SK-N-SH (cell line): Measurements from ENCODE around the gene NSF. TPM values are rescaled to one million over a fixed set of nuclear protein-coding genes. Genes with fewer than 3 reads are reported as not detected.
"Not testable (repeated sequence)": the region's sequence is repeated elsewhere in the genome, so short reads cannot be mapped to it uniquely, and the experiment has no call there.

Source experiments
- CTCF ChIA-PET: fragments of 300-600, 350-600 bp; formaldehyde crosslinking; extraction: SDS; loops from one replicate; lab custom pipeline; 2021; lab: Yijun Ruan, JAX
- POLR2A ChIA-PET: fragments of 350-600 bp; sonication (Branson Sonifier 250); formaldehyde crosslinking; extraction: SDS; loops from one replicate; lab custom pipeline; 2020; ENCODE audit warnings: antibody characterized with exemption, inconsistent platforms; lab: Yijun Ruan, JAX
- DNase-seq: peaks from one replicate; pipeline ENCODE4 v3.0.0; 2012
- H2AFZ ChIP-seq: fragments of 200-600 bp; sonication (generic); 2 replicates; pipeline ENCODE4 v1.8.1; 2016; ENCODE audit warnings: antibody characterized with exemption, mild to moderate bottlenecking, low read depth
- H3F3A ChIP-seq: fragments of 200-600 bp; sonication (generic); replicated peaks from 2 replicates; pipeline ENCODE3; 2016; ENCODE audit warnings: antibody characterized with exemption, mild to moderate bottlenecking; ENCODE audit not compliant: insufficient read depth
- H3K27ac ChIP-seq, 2 experiments: fragments of 200-500 bp in 1 of 2; fragments of 200-600 bp in 1 of 2; sonication (Bioruptor generic) in 1 of 2; sonication (generic), shearing (Covaris generic) in 1 of 2; 2 replicates each; pipeline versions ENCODE4 v1.5.1 to v1.6.1; 2014 to 2016; ENCODE audit warnings: low read depth in 2 of 2, inconsistent platforms in 1 of 2, low read length in 1 of 2, mild to moderate bottlenecking in 1 of 2, mixed read lengths in 1 of 2
- H3K27me3 ChIP-seq: fragments of 200-600 bp; sonication (generic), shearing (Covaris generic); 2 replicates; pipeline ENCODE4 v1.6.1; 2016; ENCODE audit warnings: mixed run types; ENCODE audit not compliant: insufficient read depth
- H3K36me3 ChIP-seq, 2 experiments: fragments of 200-500 bp in 1 of 2; fragments of 200-600 bp in 1 of 2; sonication (Bioruptor generic) in 1 of 2; sonication (generic) in 1 of 2; replicated peaks in 1 of 2; 2 replicates each; pipeline versions ENCODE3 to v1.5.1; 2014 to 2016; ENCODE audit warnings: low read length in 1 of 2, mild to moderate bottlenecking in 1 of 2; ENCODE audit not compliant: insufficient read depth in 2 of 2, control insufficient read depth in 1 of 2
- H3K4me1 ChIP-seq, 2 experiments: fragments of 200-500 bp in 1 of 2; fragments of 200-600 bp in 1 of 2; sonication (Bioruptor generic) in 1 of 2; sonication (generic), shearing (Covaris generic) in 1 of 2; 2 replicates each; pipeline versions ENCODE4 v1.5.1 to v1.6.1; 2014 to 2016; ENCODE audit warnings: low read depth in 1 of 2, low read length in 1 of 2, mixed run types in 1 of 2; ENCODE audit not compliant: insufficient read depth in 2 of 2, control insufficient read depth in 1 of 2
- H3K4me2 ChIP-seq: fragments of 200-600 bp; sonication (generic), shearing (Covaris generic); 2 replicates; pipeline ENCODE4 v1.6.1; 2017; ENCODE audit warnings: mixed run types
- H3K4me3 ChIP-seq, 2 experiments: fragments of 200-500 bp in 1 of 2; fragments of 200-600 bp in 1 of 2; sonication (Bioruptor generic) in 1 of 2; sonication (generic), shearing (Covaris generic) in 1 of 2; 2 replicates each; pipeline versions ENCODE4 v1.5.1 to v1.8.1; 2014 to 2016; ENCODE audit warnings: low read depth in 2 of 2, inconsistent platforms in 1 of 2, low read length in 1 of 2, mild to moderate bottlenecking in 1 of 2, mixed read lengths in 1 of 2, moderate library complexity in 1 of 2
- H3K79me2 ChIP-seq: fragments of 200-600 bp; sonication (generic); 2 replicates; pipeline ENCODE4 v1.8.1; 2017; ENCODE audit warnings: mild to moderate bottlenecking; ENCODE audit not compliant: insufficient read depth
- H3K9ac ChIP-seq: fragments of 200-600 bp; sonication (generic); 2 replicates; pipeline ENCODE4 v1.6.1; 2017; ENCODE audit warnings: mixed run types
- H3K9me2 ChIP-seq: fragments of 200-600 bp; sonication (generic); 2 replicates; pipeline ENCODE4 v1.6.1; 2017; ENCODE audit warnings: mixed run types
- H3K9me3 ChIP-seq: fragments of 200-600 bp; sonication (generic); 2 replicates; pipeline ENCODE4 v1.6.1; 2017; ENCODE audit warnings: mixed run types, mild to moderate bottlenecking, moderate library complexity
- H4K20me1 ChIP-seq: fragments of 200-600 bp; sonication (generic); 2 replicates; pipeline ENCODE4 v1.6.1; 2017; ENCODE audit warnings: mild to moderate bottlenecking, mixed run types; ENCODE audit not compliant: insufficient read depth
- WGBS: methylation state at CpG from one replicate; pipeline ENCODE4 v1.1.6; 2017; ENCODE audit warnings: low lambda C conversion rate; 5-methylcytosine and 5-hydroxymethylcytosine counted together
- polyA plus RNA-seq, 3 experiments: library from polyadenylated mRNA; depleted of rRNA; stranded (reverse); fragments of >200 nt; gene quantifications; 2 replicates each; pipeline ENCODE4 v1.2.3, GENCODE V29; 2012

NSF gene
- polyA plus RNA-seq, 1 of the 3 experiments (the other 2 are of a cell fraction), result 31.4 TPM

DNA sequence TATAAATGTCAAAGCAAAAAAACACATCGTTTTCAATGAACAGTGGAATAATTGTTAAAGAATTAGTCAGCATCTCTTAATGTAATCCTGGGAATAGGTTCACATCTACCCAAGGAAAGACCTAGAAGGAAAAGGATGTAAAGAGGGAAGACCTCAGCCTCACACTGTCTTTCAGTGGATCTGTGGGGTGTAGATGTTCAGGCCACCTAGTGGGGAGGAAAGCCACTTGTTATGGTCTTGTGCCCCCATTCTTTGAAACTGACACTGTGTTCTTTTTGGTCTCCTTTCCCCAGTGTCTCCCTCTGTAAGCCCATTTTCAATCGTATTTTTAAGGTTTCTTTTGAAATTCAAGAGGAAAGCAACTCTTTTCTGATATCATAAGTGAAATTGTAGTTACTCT lies 56.8 kb downstream of the NSF start:
- WGBS, result no CpG with 5 or more reads among the region's 2 CpGs
- H3K9me3 ChIP-seq, POLR2A ChIA-PET, H3F3A ChIP-seq, H3K4me2 ChIP-seq, DNase-seq, H4K20me1 ChIP-seq, H3K4me3 ChIP-seq, H3K9me2 ChIP-seq, H3K4me1 ChIP-seq, H2AFZ ChIP-seq, H3K27ac ChIP-seq, H3K79me2 ChIP-seq, H3K9ac ChIP-seq, H3K27me3 ChIP-seq, CTCF ChIA-PET, H3K36me3 ChIP-seq: not testable (repeated sequence)

DNA sequence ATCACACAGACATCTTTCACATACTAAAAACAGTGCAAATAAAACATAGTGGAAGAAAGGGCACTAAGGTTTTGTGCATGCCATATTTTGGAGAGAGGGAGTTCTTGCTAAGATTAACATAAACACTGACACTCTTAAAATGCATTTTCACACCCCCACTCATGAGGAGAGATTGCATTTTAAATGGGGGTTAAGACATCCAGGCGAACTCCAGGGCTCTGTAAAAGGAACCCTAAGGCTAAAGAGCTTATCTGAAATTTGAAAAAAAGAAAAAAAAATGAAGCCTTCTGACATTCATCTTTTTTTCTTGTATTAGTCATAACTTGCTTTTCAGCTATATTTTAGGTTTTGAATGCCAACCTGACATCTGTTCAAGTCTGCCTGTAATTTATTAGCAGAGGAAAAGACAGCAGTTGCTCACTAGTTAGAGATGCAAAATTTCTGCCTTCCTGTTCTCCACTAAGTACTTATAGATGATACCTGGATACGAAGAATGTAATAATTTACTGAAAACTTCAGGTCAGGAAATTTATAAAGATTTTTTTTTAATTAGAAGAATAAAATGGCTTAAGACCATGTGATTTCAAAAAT lies 57.3 kb downstream of the NSF start:
- no CpG with 5 or more reads among the region's 2 CpGs for WGBS

DNA sequence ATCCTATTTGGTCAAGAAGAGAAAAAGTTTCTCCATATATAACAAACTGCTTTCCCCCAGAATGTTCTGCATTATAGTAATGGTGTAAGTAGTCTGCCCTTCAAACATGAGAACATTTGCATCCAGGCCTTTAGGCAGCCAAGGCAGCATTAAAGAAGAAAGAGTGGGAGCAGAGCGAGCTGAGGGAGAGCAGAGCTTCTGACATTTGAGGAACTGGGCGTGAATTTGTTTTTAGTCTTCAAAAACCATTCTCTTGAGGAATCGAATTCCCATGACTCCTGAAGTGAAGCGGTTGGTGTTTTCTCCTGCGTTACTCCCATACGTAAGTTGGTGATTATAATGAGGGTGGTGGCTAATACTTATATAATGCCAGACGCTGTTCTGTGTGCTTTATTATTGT lies 58.8 kb downstream of the NSF start:
- H3K9ac ChIP-seq, H3K9me3 ChIP-seq, H3K4me1 ChIP-seq, H3K9me2 ChIP-seq, H3K27ac ChIP-seq, CTCF ChIA-PET, H3K4me2 ChIP-seq, DNase-seq, H4K20me1 ChIP-seq, H3K27me3 ChIP-seq, H2AFZ ChIP-seq, H3K4me3 ChIP-seq, H3K79me2 ChIP-seq, H3F3A ChIP-seq, POLR2A ChIA-PET, H3K36me3 ChIP-seq: not testable (repeated sequence)
- WGBS, result 97% methylated on average over 7 of the region's 7 CpGs

More for the DNA sequence above, 57.3 kb downstream of the NSF start:
- H3K9me3 ChIP-seq, POLR2A ChIA-PET, H3K4me3 ChIP-seq, CTCF ChIA-PET, H3K79me2 ChIP-seq, H3K27me3 ChIP-seq, H2AFZ ChIP-seq, H3K4me1 ChIP-seq, H4K20me1 ChIP-seq, H3K9me2 ChIP-seq, H3K4me2 ChIP-seq, H3K9ac ChIP-seq, H3F3A ChIP-seq, DNase-seq, H3K27ac ChIP-seq, H3K36me3 ChIP-seq: not testable (repeated sequence)

GRCh38 chr17:46652024-46652643 lies 61.7 kb downstream of the NSF start:
- H3K9ac ChIP-seq, H3K27me3 ChIP-seq, H3K79me2 ChIP-seq, CTCF ChIA-PET, H3K4me3 ChIP-seq, POLR2A ChIA-PET, H3K9me2 ChIP-seq, H3K4me2 ChIP-seq, H4K20me1 ChIP-seq, H3F3A ChIP-seq, H3K4me1 ChIP-seq, H3K36me3 ChIP-seq, H2AFZ ChIP-seq, DNase-seq, H3K27ac ChIP-seq, H3K9me3 ChIP-seq: not testable (repeated sequence)
- no CpG with 5 or more reads among the region's 7 CpGs for WGBS

DNA sequence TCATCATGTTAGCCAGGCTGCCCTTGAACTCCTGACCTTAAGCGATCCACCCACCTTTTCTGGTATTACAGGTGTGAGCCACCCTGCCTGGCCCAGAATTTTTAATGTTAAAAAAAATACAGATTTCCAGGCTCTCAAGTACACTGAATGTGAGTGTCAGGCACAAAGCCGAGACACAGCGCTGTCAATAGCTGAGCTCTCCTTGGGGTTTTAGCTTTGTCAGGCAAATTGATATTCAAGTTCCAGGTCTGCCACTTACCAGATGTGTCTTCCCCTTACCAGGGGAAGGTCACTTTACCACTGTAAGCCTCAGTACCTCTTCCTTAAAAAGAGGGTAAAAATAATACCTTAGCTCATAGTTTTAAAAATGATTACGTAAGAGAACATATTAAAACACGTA lies 67.8 kb downstream of the NSF start:
- H3K9ac ChIP-seq, H3F3A ChIP-seq, H3K4me1 ChIP-seq, H3K27ac ChIP-seq, CTCF ChIA-PET, H3K36me3 ChIP-seq, H3K9me2 ChIP-seq, H3K4me3 ChIP-seq, H3K79me2 ChIP-seq, H4K20me1 ChIP-seq, H3K9me3 ChIP-seq, POLR2A ChIA-PET, DNase-seq, H2AFZ ChIP-seq, H3K27me3 ChIP-seq, H3K4me2 ChIP-seq: not testable (repeated sequence)
- no CpG with 5 or more reads among the region's 5 CpGs for WGBS

DNA sequence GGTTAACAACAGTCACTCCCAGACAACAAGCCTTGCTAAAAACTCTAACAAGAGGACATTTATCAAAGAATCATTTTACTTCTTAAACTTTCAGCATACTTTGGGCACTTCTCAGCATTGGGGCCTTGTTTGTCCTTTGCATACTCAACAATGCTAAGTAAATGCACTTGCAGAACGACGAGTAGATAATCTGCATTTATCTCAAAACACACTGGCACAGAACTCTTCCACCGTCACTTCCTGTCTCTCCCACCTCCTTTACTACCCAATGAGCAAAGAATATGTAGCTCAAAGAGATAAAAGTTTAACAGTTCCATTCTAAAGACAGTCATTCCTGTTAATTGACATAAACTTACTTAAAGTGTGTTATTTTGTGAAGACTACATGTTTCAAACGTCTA lies 69.2 kb downstream of the NSF start:
- DNase-seq, H3K27me3 ChIP-seq, H3K4me1 ChIP-seq, H3K9me3 ChIP-seq, POLR2A ChIA-PET, H3K4me3 ChIP-seq, H2AFZ ChIP-seq, H3K9me2 ChIP-seq, H3K9ac ChIP-seq, H4K20me1 ChIP-seq, H3K36me3 ChIP-seq, H3F3A ChIP-seq, H3K4me2 ChIP-seq, CTCF ChIA-PET, H3K79me2 ChIP-seq, H3K27ac ChIP-seq: not testable (repeated sequence)
- 95% methylated on average over 2 of the region's 4 CpGs for WGBS
